Endothelial cell of umbilical vein (primary cell): Measurements from ENCODE around the gene DUSP10. TPM values are rescaled to one million over a fixed set of nuclear protein-coding genes. Genes with fewer than 3 reads are reported as not detected.

ENCODE experiments used
- BruUV-seq: library from RNA; stranded (reverse); fragments of 400-500 nt; replicated peaks from 2 replicates; lab custom pipeline; 2021; lab: Mats Ljungman, UMichigan
- CTCF ChIA-PET: fragments of 300-600, 350-600 bp; sonication (Branson Sonifier 250); formaldehyde crosslinking; loops from one replicate; lab custom pipeline; 2021; ENCODE audit warnings: antibody characterized with exemption, inconsistent platforms; lab: Charles Lee
- POLR2A ChIA-PET: fragments of 300-600, 350-600 bp; sonication (Branson Sonifier 250); formaldehyde crosslinking; loops from one replicate; lab custom pipeline; 2021; ENCODE audit warnings: antibody characterized with exemption, inconsistent platforms; lab: Charles Lee
- DNase-seq: peaks from one replicate; pipeline ENCODE4 v3.0.0-alpha.2; 2011; ENCODE audit warnings: low read depth, low spot score
- FAIRE-seq: peaks from 2 replicates; lab custom pipeline; 2011; peaks lifted over from hg19 to GRCh38; lab: Jason Lieb, UNC
- H2AFZ ChIP-seq: 2 replicates; pipeline ENCODE4 v1.6.0; 2012; ENCODE audit warnings: low read depth, low read length, control low read depth, inconsistent platforms
- H3K27ac ChIP-seq: 2 replicates; pipeline ENCODE4 v1.5.1; 2011; ENCODE audit warnings: low read depth, mild to moderate bottlenecking, control low read depth, low read length, moderate library complexity; ENCODE audit not compliant: insufficient read depth
- H3K27me3 ChIP-seq, 2 experiments: 2 replicates each; pipeline versions ENCODE4 v1.6.0 to v1.6.1; 2011; ENCODE audit warnings: low read length in 2 of 2, mixed read lengths in 1 of 2; ENCODE audit not compliant: control insufficient read depth in 2 of 2, insufficient read depth in 2 of 2
- H3K36me3 ChIP-seq, 2 experiments: 2 replicates in 1 of 2; 3 replicates in 1 of 2; pipeline ENCODE4 v1.5.1; 2011; ENCODE audit warnings: low read length in 2 of 2, mild to moderate bottlenecking in 1 of 2, moderate library complexity in 1 of 2; ENCODE audit not compliant: control insufficient read depth in 2 of 2, insufficient read depth in 2 of 2; ENCODE audit errors: extremely low read depth in 1 of 2
- H3K4me1 ChIP-seq: 3 replicates; pipeline ENCODE4 v1.5.1; 2011; ENCODE audit warnings: mild to moderate bottlenecking, low read length; ENCODE audit not compliant: control insufficient read depth, insufficient read depth; ENCODE audit errors: extremely low read depth
- H3K4me2 ChIP-seq: 2 replicates; pipeline ENCODE4 v1.6.1; 2011; ENCODE audit warnings: low read length, control low read depth, mixed read lengths; ENCODE audit not compliant: insufficient read depth
- H3K4me3 ChIP-seq, 3 experiments: fragments of 200-600 bp in 1 of 3; sonication (generic), shearing (Covaris generic) in 1 of 3; replicated peaks in 1 of 3; 2 replicates each; pipeline ENCODE4 v1.5.1; 2011 to 2016; ENCODE audit warnings: control low read depth in 3 of 3, low read length in 3 of 3, mild to moderate bottlenecking in 2 of 3, inconsistent platforms in 1 of 3, low read depth in 1 of 3, moderate library complexity in 1 of 3; ENCODE audit not compliant: insufficient read depth in 1 of 3
- H3K79me2 ChIP-seq: 2 replicates; pipeline ENCODE4 v1.6.0; 2012; ENCODE audit warnings: low read length, inconsistent platforms; ENCODE audit not compliant: control insufficient read depth, insufficient read depth
- H3K9ac ChIP-seq: replicated peaks from 2 replicates; pipeline ENCODE3; 2011; ENCODE audit warnings: low read length, control low read depth; ENCODE audit not compliant: insufficient read depth; ENCODE audit errors: extremely low read depth
- H3K9me1 ChIP-seq: replicated peaks from 3 replicates; pipeline ENCODE4 v1.6.0; 2011; ENCODE audit warnings: mild to moderate bottlenecking, low read length; ENCODE audit not compliant: control insufficient read depth, insufficient read depth; ENCODE audit errors: extremely low read depth
- H3K9me3 ChIP-seq: replicated peaks from 2 replicates; pipeline ENCODE4 v1.5.1; 2012; ENCODE audit warnings: low read length, inconsistent platforms; ENCODE audit not compliant: control insufficient read depth, insufficient read depth
- H4K20me1 ChIP-seq: replicated peaks from 2 replicates; pipeline ENCODE3; 2011; ENCODE audit warnings: mild to moderate bottlenecking, low read length; ENCODE audit not compliant: control insufficient read depth, insufficient read depth; ENCODE audit errors: extremely low read depth
- EZH2 ChIP-seq: IDR thresholded peaks from 2 replicates; pipeline ENCODE4 v1.6.1; 2012; ENCODE audit warnings: borderline replicate concordance, low read depth, mild to moderate bottlenecking, moderate library complexity, low read length, inconsistent platforms; ENCODE audit not compliant: severe bottlenecking
- FOS ChIP-seq: IDR thresholded peaks from 2 replicates; pipeline ENCODE4 v1.6.1; 2011; ENCODE audit warnings: mild to moderate bottlenecking, low read length, moderate library complexity, borderline replicate concordance; ENCODE audit not compliant: insufficient read depth
- JUN ChIP-seq: IDR thresholded peaks from 2 replicates; pipeline ENCODE4 v1.6.1; 2011; ENCODE audit warnings: borderline replicate concordance, low read depth; ENCODE audit not compliant: insufficient read length, insufficient read depth
- MAX ChIP-seq: IDR thresholded peaks from 2 replicates; pipeline ENCODE4 v1.6.1; 2011; ENCODE audit not compliant: insufficient read depth, insufficient read length
- MYC ChIP-seq: IDR thresholded peaks from one replicate; pipeline ENCODE4 v1.6.1; 2011; ENCODE audit warnings: mild to moderate bottlenecking, low read depth, low read length
- POLR2A ChIP-seq: IDR thresholded peaks from 2 replicates; pipeline ENCODE4 v1.6.1; 2012; ENCODE audit warnings: low read depth, mild to moderate bottlenecking, control low read depth, low read length
- POLR2AphosphoS5 ChIP-seq: IDR thresholded peaks from 2 replicates; pipeline ENCODE4 v1.6.1; 2012; ENCODE audit warnings: low read depth, mild to moderate bottlenecking, control low read depth, low read length, moderate library complexity; ENCODE audit not compliant: insufficient read depth
- dilution Hi-C: fragments of 300-500 bp; cut with MboI; formaldehyde crosslinking; loops from one replicate; pipeline ENCODE4 v1.15.0; 2019; ENCODE audit warnings: low sequenced_read_pairs; ENCODE audit not compliant: extremely low pct_ligation_motif_present
- intact Hi-C: fragments of 100-400 bp; cut with micrococcal nuclease; formaldehyde crosslinking; loops from one replicate; pipeline ENCODE4 v1.10.0; 2022
- polyA plus RNA-seq, 4 experiments: library from polyadenylated mRNA; depleted of rRNA in 3 of 4; stranded (reverse) in 3 of 4; unstranded in 1 of 4; fragments of >200 nt; gene quantifications; 2 replicates each; pipeline versions ENCODE4 v1.2.1 to v1.2.3, GENCODE V29; 2011 to 2012; ENCODE audit warnings: missing spikeins in 1 of 4
- total RNA-seq: library from RNA; stranded (reverse); gene quantifications from 2 replicates; pipeline ENCODE4 v1.2.3, GENCODE V29; 2021

Gene DUSP10
- total and polyA plus RNA-seq, 2 donors (not counting 3 experiments of a cell fraction or from before 2014, with no cell fraction given), result 1.6 to 1.9 TPM

GRCh38 chr1:221687836-221688487 is 53.9 kb downstream of the DUSP10 start:
- Histone ChIP-seq H3K79me2 (no peaks in the 10 kb centered on the region), H3K9me3 (no peaks in the 10 kb centered on the region), H4K20me1 (no peaks in the 10 kb centered on the region), H3K27ac (no peak overlapping the region), H3K4me1 (no peaks in the 10 kb centered on the region), H3K36me3 (no peaks in the 10 kb centered on the region), H3K27me3 (peaks cover 3 to 12% of the 10 kb centered on the region in 2 experiments), H2AFZ (no peak overlapping the region), H3K9ac (no peak overlapping the region), H3K9me1 (no peaks in the 10 kb centered on the region), H3K4me2 (no peak overlapping the region), H3K4me3 (no peak overlapping the region)
- ChIA-PET CTCF (interaction anchor here (0.8 to 1.2 kb wide), 3 partner anchors 20 to 53 kb away, joined by 3 to 4 read pairs (median 3); no protein-coding TSS in a partner anchor), POLR2A (no interaction called here)
- TF ChIP-seq JUN (no peak), POLR2AphosphoS5 (no peak), FOS (no peak), EZH2 (no peak), MAX (no peak), POLR2A (no peak)
- no TSS peak for BruUV-seq
- dilution Hi-C loops, result no loop called here
- FAIRE-seq (no peak), DNase-seq (no peak)
- intact Hi-C loops, result no loop called here

- Histone ChIP-seq H3K27ac (no peak overlapping the region), H3K79me2 (no peaks in the 10 kb centered on the region), H3K4me1 (no peaks in the 10 kb centered on the region), H3K9me3 (no peaks in the 10 kb centered on the region), H3K27me3 (peaks cover 5 to 20% of the 10 kb centered on the region in 2 experiments), H3K9ac (no peak overlapping the region), H3K36me3 (no peaks in the 10 kb centered on the region), H2AFZ (no peak overlapping the region), H3K9me1 (no peaks in the 10 kb centered on the region), H3K4me2 (no peak overlapping the region), H4K20me1 (no peaks in the 10 kb centered on the region), H3K4me3 (no peak overlapping the region)
- ChIA-PET POLR2A (no interaction called here), CTCF (no interaction called here)
- intact Hi-C loops (no loop called here), dilution Hi-C loops (no loop called here)
- TF ChIP-seq EZH2 (no peak), FOS (no peak), MYC (no peak), POLR2AphosphoS5 (no peak)
- no peak for DNase-seq
- FAIRE-seq, result no peak
- no TSS peak for BruUV-seq
Measured at GRCh38 chr1:221683681-221684080, 58.2 kb downstream of the DUSP10 start.
